K562 (cell line): Measurements from ENCODE around the gene ALDH3B2. TPM values are rescaled to one million over a fixed set of nuclear protein-coding genes. Genes with fewer than 3 reads are reported as not detected.
A peak's percentile ranks its signal among the peaks of the same experiment; 100 is the strongest.

Experiments
- ATAC-seq: fragments of 200-7000 bp; cut with Tn5 transposase; 3 replicates; pipeline ENCODE4 v1.9.1; 2020; ENCODE audit warnings: moderate library complexity
- BruUV-seq: library from RNA; stranded (reverse); fragments of 400-500 nt; replicated peaks from 2 replicates; lab custom pipeline; 2021; lab: Mats Ljungman, UMichigan
- CTCF ChIA-PET: fragments of 300-600 bp; formaldehyde crosslinking; extraction: SDS; loops from one replicate; lab custom pipeline; 2021; ENCODE audit warnings: low intra/inter-chr PET ratio; lab: Yijun Ruan, JAX
- POLR2A ChIA-PET: fragments of 300-600, 350-650 bp; sonication (Branson Sonifier 250); formaldehyde crosslinking; extraction: SDS; loops from one replicate; lab custom pipeline; 2021; ENCODE audit warnings: antibody characterized with exemption, inconsistent platforms; lab: Yijun Ruan, JAX
- DNase-seq, 4 experiments: peaks; one replicate each; pipeline versions ENCODE4 v3.0.0 to v3.0.0-alpha.2; 2011 to 2018; ENCODE audit warnings: low spot score in 3 of 4, mixed read lengths in 3 of 4; ENCODE audit errors: extremely low read depth in 1 of 4
- FAIRE-seq: peaks from 2 replicates; lab custom pipeline; 2011; peaks lifted over from hg19 to GRCh38; lab: Jason Lieb, UNC
- H2AFZ ChIP-seq: 2 replicates; pipeline ENCODE4 v1.6.0; 2011; ENCODE audit warnings: low read depth, low read length, control low read depth, inconsistent platforms
- H3K27ac ChIP-seq: fragments of 200-600 bp; 3 replicates; pipeline ENCODE4 v1.8.0; 2011; ENCODE audit warnings: low read depth, mild to moderate bottlenecking, control low read depth, inconsistent platforms, low read length, moderate library complexity, mixed read lengths; ENCODE audit errors: extremely low read depth
- H3K27me3 ChIP-seq, 2 experiments: fragments of 300-600 bp in 1 of 2; 2 replicates in 1 of 2; 3 replicates in 1 of 2; pipeline versions ENCODE4 v1.6.0 to v1.8.0; 2011; ENCODE audit warnings: inconsistent platforms in 2 of 2, low read length in 2 of 2, mild to moderate bottlenecking in 1 of 2, mixed read lengths in 1 of 2, moderate library complexity in 1 of 2; ENCODE audit not compliant: control insufficient read depth in 2 of 2, insufficient read depth in 2 of 2
- H3K36me3 ChIP-seq: fragments of 300-600 bp; 3 replicates; pipeline ENCODE4 v1.8.0; 2011; ENCODE audit warnings: mild to moderate bottlenecking, low read length, inconsistent platforms; ENCODE audit not compliant: control insufficient read depth, insufficient read depth
- H3K4me1 ChIP-seq, 2 experiments: fragments of 200-600 bp in 1 of 2; replicated peaks in 1 of 2; 2 replicates in 1 of 2; 3 replicates in 1 of 2; pipeline versions ENCODE4 v1.5.1 to v1.8.0; 2011; ENCODE audit warnings: inconsistent platforms in 2 of 2, low read length in 2 of 2, mild to moderate bottlenecking in 1 of 2, mixed read lengths in 1 of 2, moderate library complexity in 1 of 2; ENCODE audit not compliant: control insufficient read depth in 2 of 2, insufficient read depth in 2 of 2
- H3K4me2 ChIP-seq: 2 replicates; pipeline ENCODE4 v1.6.1; 2011; ENCODE audit warnings: low read length, control low read depth, inconsistent platforms, mixed read lengths; ENCODE audit not compliant: insufficient read depth
- H3K4me3 ChIP-seq: fragments of 200-600 bp; sonication (generic), shearing (Covaris generic); 2 replicates; pipeline ENCODE4 v1.5.1; 2016; ENCODE audit warnings: control low read depth, inconsistent platforms
- H3K79me2 ChIP-seq: fragments of 200-600 bp; 3 replicates; pipeline ENCODE4 v1.8.0; 2011; ENCODE audit warnings: low read length, inconsistent platforms; ENCODE audit not compliant: control insufficient read depth, insufficient read depth
- H3K9ac ChIP-seq, 2 experiments: 2 replicates each; pipeline versions ENCODE4 v1.6.0 to v1.6.1; 2011; ENCODE audit warnings: low read depth in 2 of 2, low read length in 2 of 2, control low read depth in 1 of 2, inconsistent platforms in 1 of 2, mild to moderate bottlenecking in 1 of 2, mixed read lengths in 1 of 2; ENCODE audit not compliant: insufficient read depth in 1 of 2
- H3K9me1 ChIP-seq: one replicate; pipeline ENCODE4 v1.6.0; 2011; ENCODE audit warnings: inconsistent platforms, mild to moderate bottlenecking, low read length, moderate library complexity; ENCODE audit not compliant: control insufficient read depth, insufficient read depth
- H3K9me3 ChIP-seq: replicated peaks from 2 replicates; pipeline ENCODE4 v1.5.1; 2011; ENCODE audit warnings: low read depth, low read length, inconsistent platforms; ENCODE audit not compliant: control insufficient read depth, insufficient read depth
- H4K20me1 ChIP-seq: replicated peaks from 2 replicates; pipeline ENCODE4 v1.6.1; 2011; ENCODE audit warnings: low read length, inconsistent platforms, mixed read lengths; ENCODE audit not compliant: control insufficient read depth, insufficient read depth
- KLF16 ChIP-seq: IDR thresholded peaks from 2 replicates; pipeline ENCODE4 v1.6.1; 2016; ENCODE audit warnings: antibody characterized with exemption
- NELFE ChIP-seq: IDR thresholded peaks from 2 replicates; pipeline ENCODE4 v1.6.1; 2011; ENCODE audit warnings: mild to moderate bottlenecking; ENCODE audit not compliant: insufficient read depth, insufficient read length
- POLR2G ChIP-seq: fragments of 200-400 bp; formaldehyde crosslinking; IDR thresholded peaks from 2 replicates; pipeline ENCODE4 v1.6.1; 2017; ENCODE audit warnings: low read depth, mild to moderate bottlenecking, antibody characterized with exemption, low read length, moderate library complexity
- USF1 ChIP-seq: sonication (generic); formaldehyde crosslinking; IDR thresholded peaks from 2 replicates; pipeline ENCODE4 v1.9.0; 2022; ENCODE audit warnings: mild to moderate bottlenecking, missing genetic modification reagents
- XRCC5 ChIP-seq: fragments of 200-400 bp; formaldehyde crosslinking; IDR thresholded peaks from 2 replicates; pipeline ENCODE4 v1.6.1; 2017; ENCODE audit warnings: low read depth, mild to moderate bottlenecking, low read length
- ZKSCAN3 ChIP-seq: fragments of 250-450 bp; sonication (Bioruptor Pico); IDR thresholded peaks from 2 replicates; pipeline ENCODE4 v1.4.0; 2020
- ZNF316 ChIP-seq: fragments of 450-650 bp; IDR thresholded peaks from 2 replicates; pipeline ENCODE4 v1.6.1; 2016
- ZNF507 ChIP-seq: conservative IDR thresholded peaks from 2 replicates; pipeline ENCODE4 v1.6.1; 2017; ENCODE audit warnings: missing genetic modification characterization, missing compliant biosample characterization
- WGBS: fragments of 100-300 bp; shearing (Covaris generic); methylation state at CpG from one replicate; pipeline ENCODE4 v1.1.6; 2016; ENCODE audit warnings: low coverage, mixed read lengths; ENCODE audit not compliant: insufficient coverage; ENCODE audit errors: missing lambda C conversion rate; 5-methylcytosine and 5-hydroxymethylcytosine counted together
- in situ Hi-C: fragments of 300-500 bp; cut with MboI; formaldehyde crosslinking; loops from 4 replicates; pipeline ENCODE4 v1.15.0; 2018; ENCODE audit warnings: inconsistent platforms, mixed read lengths
- intact Hi-C: fragments of 100-400 bp; cut with micrococcal nuclease; formaldehyde crosslinking; loops from 2 replicates; pipeline ENCODE4 v1.14.2; 2022
- polyA plus RNA-seq, 8 experiments: library from polyadenylated mRNA; depleted of rRNA in 4 of 8; stranded (reverse) in 5 of 8; unstranded in 3 of 8; fragments of >200 nt; fragmentation: Nextera tagmentation in 2 of 8; fragmentation: Illumina TruSeq in 1 of 8; extraction: Ambion mirVana in 2 of 8; extraction: Trizol in 1 of 8; gene quantifications; 2 replicates each; pipeline versions ENCODE4 v1.2.1 to v1.2.3, GENCODE V29; 2011 to 2014; ENCODE audit warnings: inconsistent platforms in 1 of 8, missing spikeins in 1 of 8
- total RNA-seq, 7 experiments: library from RNA; depleted of rRNA in 6 of 7; stranded (reverse); fragments of >200 nt in 6 of 7; fragmentation: Illumina TruSeq in 2 of 7; extraction: Trizol in 2 of 7; gene quantifications; 2 replicates each; pipeline versions ENCODE4 v1.2.1 to v1.2.3, GENCODE V29; 2011 to 2021; ENCODE audit warnings: low replicate concordance in 1 of 7
- TF ChIP-seq, protein P1 (sequence below), 2 experiments: IDR thresholded peaks in 1 of 2; conservative IDR thresholded peaks in 1 of 2; 2 replicates each; pipeline ENCODE4 v1.6.1; 2016; ENCODE audit warnings: low read depth in 2 of 2, mild to moderate bottlenecking in 1 of 2, missing compliant biosample characterization in 1 of 2, missing genetic modification characterization in 1 of 2, moderate library complexity in 1 of 2
- TF ChIP-seq, protein P2 (sequence below): fragments of 450-650 bp; IDR thresholded peaks from 2 replicates; pipeline ENCODE4 v1.7.0; 2016; ENCODE audit warnings: borderline replicate concordance

The ALDH3B2 gene
- total and polyA plus RNA-seq, 9 of the 15 experiments (the other 6 are each of a cell fraction or from before 2014, with no cell fraction given): not detected

- Histone ChIP-seq H3K4me2 (no peak overlapping the region), H3K9ac (peak overlapping the region in 1 of 2 experiments; percentile 13; a peak in 1 of 4 replicates), H3K27ac (no peak overlapping the region), H3K27me3 (peaks cover 0 to 4% of the 10 kb centered on the region in 2 experiments; a peak in 1 of 5 replicates), H2AFZ (no peak overlapping the region), H3K9me3 (no peaks in the 10 kb centered on the region), H3K79me2 (no peaks in the 10 kb centered on the region), H4K20me1 (no peaks in the 10 kb centered on the region), H3K36me3 (no peaks in the 10 kb centered on the region)
- ChIA-PET POLR2A (no interaction called here), CTCF (no interaction called here)
- ATAC-seq (no peak), FAIRE-seq (no peak)
- BruUV-seq: no TSS peak
- WGBS: 37% methylated on average over 16 of the region's 20 CpGs
- TF ChIP-seq ZKSCAN3 (CRISPR knock-in tag) (peak; percentile 92), ZNF507 (tag) (no peak), NELFE (no peak), KLF16 (no peak), POLR2G (peak; percentile 48; the same call in 1 of the 2 replicates), ZNF316 (no peak), USF1 (CRISPR knock-in tag) (0 out of 2 replicates have a peak, but pooled peaks have one; percentile 3), XRCC5 (no peak)
- TF ChIP-seq, protein P1, sequence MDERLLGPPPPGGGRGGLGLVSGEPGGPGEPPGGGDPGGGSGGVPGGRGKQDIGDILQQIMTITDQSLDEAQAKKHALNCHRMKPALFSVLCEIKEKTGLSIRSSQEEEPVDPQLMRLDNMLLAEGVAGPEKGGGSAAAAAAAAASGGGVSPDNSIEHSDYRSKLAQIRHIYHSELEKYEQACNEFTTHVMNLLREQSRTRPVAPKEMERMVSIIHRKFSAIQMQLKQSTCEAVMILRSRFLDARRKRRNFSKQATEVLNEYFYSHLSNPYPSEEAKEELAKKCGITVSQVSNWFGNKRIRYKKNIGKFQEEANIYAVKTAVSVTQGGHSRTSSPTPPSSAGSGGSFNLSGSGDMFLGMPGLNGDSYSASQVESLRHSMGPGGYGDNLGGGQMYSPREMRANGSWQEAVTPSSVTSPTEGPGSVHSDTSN (CRISPR knock-in tag; IDR thresholded peaks at IDR 0.05; ENCODE audit: low read depth): no peak
- TF ChIP-seq, protein P1 (tag; conservative IDR thresholded peaks at IDR 0.05; ENCODE audit: low read depth): no peak
- TF ChIP-seq, protein P2, sequence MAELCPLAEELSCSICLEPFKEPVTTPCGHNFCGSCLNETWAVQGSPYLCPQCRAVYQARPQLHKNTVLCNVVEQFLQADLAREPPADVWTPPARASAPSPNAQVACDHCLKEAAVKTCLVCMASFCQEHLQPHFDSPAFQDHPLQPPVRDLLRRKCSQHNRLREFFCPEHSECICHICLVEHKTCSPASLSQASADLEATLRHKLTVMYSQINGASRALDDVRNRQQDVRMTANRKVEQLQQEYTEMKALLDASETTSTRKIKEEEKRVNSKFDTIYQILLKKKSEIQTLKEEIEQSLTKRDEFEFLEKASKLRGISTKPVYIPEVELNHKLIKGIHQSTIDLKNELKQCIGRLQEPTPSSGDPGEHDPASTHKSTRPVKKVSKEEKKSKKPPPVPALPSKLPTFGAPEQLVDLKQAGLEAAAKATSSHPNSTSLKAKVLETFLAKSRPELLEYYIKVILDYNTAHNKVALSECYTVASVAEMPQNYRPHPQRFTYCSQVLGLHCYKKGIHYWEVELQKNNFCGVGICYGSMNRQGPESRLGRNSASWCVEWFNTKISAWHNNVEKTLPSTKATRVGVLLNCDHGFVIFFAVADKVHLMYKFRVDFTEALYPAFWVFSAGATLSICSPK: no peak
- TF ChIP-seq, all 486 proteins: peak for 3
- H3K4me3 ChIP-seq: no peak overlapping the region
- DNase-seq: no peak
- in situ Hi-C loops: no loop called here
- intact Hi-C loops: loop anchor here (5.0 kb wide), 1 partner anchor 63 kb away; no protein-coding TSS in a partner anchor
- H3K4me1 ChIP-seq: peaks cover 10 to 58% of the 10 kb centered on the region in 2 experiments; a peak in 4 of 5 replicates
- H3K9me1 ChIP-seq: no peaks in the 10 kb centered on the region
Observed at GRCh38 chr11:67634366-67635230, 39.8 kb downstream of the ALDH3B2 start.
